Activated gamma-delta T cell (primary cell): ENCODE measurements around the gene KIZ.

ENCODE experiments used
- DNase-seq: peaks from one replicate; lab custom pipeline; 2025; lab: John Stamatoyannopoulos, UW

The KIZ gene

GRCh38 chr20:21269772-21270171 is 143.9 kb downstream of the KIZ start:
- no peak for DNase-seq

GRCh38 chr20:21270806-21271205 is 144.9 kb downstream of the KIZ start:
- no peak for DNase-seq

GRCh38 chr20:21272279-21272678 is 146.4 kb downstream of the KIZ start:
- no peak for DNase-seq

- DNase-seq, result no peak
Measured at GRCh38 chr20:21272679-21273078, 146.8 kb downstream of the KIZ start.

- no peak for DNase-seq
Measured at GRCh38 chr20:21273755-21274386, 148.0 kb downstream of the KIZ start.

- DNase-seq, result no peak
Measured at GRCh38 chr20:21278829-21279228, 152.9 kb downstream of the KIZ start.

- DNase-seq, result no peak
Measured at GRCh38 chr20:21279706-21280521, 154.0 kb downstream of the KIZ start.

GRCh38 chr20:21280522-21281016 is 154.7 kb downstream of the KIZ start:
- DNase-seq, result no peak

- no peak for DNase-seq
Measured at GRCh38 chr20:21286775-21287174, 160.9 kb downstream of the KIZ start.

GRCh38 chr20:21288587-21289370 is 162.9 kb downstream of the KIZ start:
- DNase-seq, result no peak

- DNase-seq, result no peak
Measured at GRCh38 chr20:21289651-21290050, 163.8 kb downstream of the KIZ start.

GRCh38 chr20:21291026-21291425 is 165.1 kb downstream of the KIZ start:
- DNase-seq, result no peak

GRCh38 chr20:21294755-21295154 is 168.9 kb downstream of the KIZ start:
- no peak for DNase-seq
